ENCODE measurements around the gene GPR142. TPM values are rescaled to one million over a fixed set of nuclear protein-coding genes. Genes with fewer than 3 reads are reported as not detected.

The GPR142 gene
- polyA plus RNA-seq, 4 donors: 0.19 to 0.93 TPM; not detected in 2

Other genes starting within 250 kb of the GPR142 start
- gene RPL38, start 163.8 kb upstream of the GPR142 start, polyA plus RNA-seq: 1,000 to 10,000 TPM in 3 of 4 donors, 100 to 1,000 TPM in 1; 823 to 1,669 (median 1,378) TPM
- 10 to 100 TPM in 1 of 4 donors, 1 to 10 TPM in 1, under 1 TPM in 1, not detected in 1; 0.27 to 50.6 (median 2.0) TPM for gene TTYH2, start 153.9 kb upstream of the GPR142 start, polyA plus RNA-seq
- under 1 TPM in 2 of 4 donors, not detected in 2; 0.03 to 0.10 TPM for gene DNAI2, start 93.3 kb upstream of the GPR142 start, polyA plus RNA-seq
- 1 to 10 TPM in 3 of 4 donors, under 1 TPM in 1; 0.45 to 4.5 (median 2.4) TPM for gene KIF19, start 41.3 kb upstream of the GPR142 start, polyA plus RNA-seq
- under 1 TPM in 2 of 4 donors, not detected in 2; 0.15 to 0.21 TPM for gene BTBD17, start 5.6 kb upstream of the GPR142 start, polyA plus RNA-seq
- 10 to 100 TPM; 41.3 to 72.8 (median 48.1) TPM for gene GPRC5C, start 64.6 kb downstream of the GPR142 start, polyA plus RNA-seq
- gene CD300A, start 99.1 kb downstream of the GPR142 start, polyA plus RNA-seq: 1 to 10 TPM; 1.1 to 5.9 (median 5.4) TPM
- under 1 TPM in 3 of 4 donors, not detected in 1; 0.13 to 0.27 (median 0.25) TPM for gene CD300LB, start 164.0 kb downstream of the GPR142 start, polyA plus RNA-seq
- 1 to 10 TPM in 2 of 4 donors, under 1 TPM in 1, not detected in 1; 0.81 to 1.1 (median 1.1) TPM for gene CD300C, start 178.6 kb downstream of the GPR142 start, polyA plus RNA-seq
- under 1 TPM in 1 of 4 donors, not detected in 3; 0.13 TPM for gene CD300H, start 200.0 kb downstream of the GPR142 start, polyA plus RNA-seq
- not detected for gene CD300LD, start 224.8 kb downstream of the GPR142 start, polyA plus RNA-seq

All from small intestine (tissue), 4 donors.